ENCODE measurements around the gene EDA. TPM values are rescaled to one million over a fixed set of nuclear protein-coding genes. Genes with fewer than 3 reads are reported as not detected.

The EDA gene
- total RNA-seq, 4 donors from 2014 or later = 0.51 to 3.3 (median 1.3) TPM

GRCh38 chrX:69626129-69626528 lies 10.2 kb downstream of the EDA start:
- intact Hi-C loops (cut with DNase I; ENCODE audit: low total_unique reads) (no loop called here), in situ Hi-C loops (cut with MboI; ENCODE audit: low sequenced_read_pairs in 4 of 4) (loop anchor here in 1 of 4 donors (25.0 kb wide), 1 partner anchor 89 kb away; no protein-coding TSS in a partner anchor)
- Histone ChIP-seq H3K27me3 (no peaks in the 10 kb centered on the region), H3K4me3 (no peak overlapping the region), H3K9me3 (no peaks in the 10 kb centered on the region), H3K27ac (no peak overlapping the region), H3K4me1 (no peaks in the 10 kb centered on the region), H3K36me3 (no peaks in the 10 kb centered on the region)
- TF ChIP-seq CTCF (IDR thresholded peaks at IDR 0.05 in 4 of 5, conservative IDR thresholded peaks at IDR 0.05 in 1 of 5) = no peak
- no peak for TF ChIP-seq POLR2A (IDR thresholded peaks at IDR 0.05)
- no peak for DNase-seq
- no peak for ATAC-seq

GRCh38 chrX:69627744-69628143 lies 11.8 kb downstream of the EDA start:
- H3K27me3 ChIP-seq = no peaks in the 10 kb centered on the region
- H3K4me3 ChIP-seq = no peak overlapping the region
- TF ChIP-seq CTCF (IDR thresholded peaks at IDR 0.05 in 4 of 5, conservative IDR thresholded peaks at IDR 0.05 in 1 of 5) = no peak
- no peak for TF ChIP-seq POLR2A (IDR thresholded peaks at IDR 0.05)
- H3K27ac ChIP-seq = no peak overlapping the region
- ATAC-seq (no peak), DNase-seq (no peak)
- no peaks in the 10 kb centered on the region for H3K4me1 ChIP-seq
- intact Hi-C loops (cut with DNase I; ENCODE audit: low total_unique reads) = no loop called here
- H3K9me3 ChIP-seq = no peaks in the 10 kb centered on the region
- in situ Hi-C loops (cut with MboI; ENCODE audit: low sequenced_read_pairs in 4 of 4) = loop anchor here in 1 of 4 donors (25.0 kb wide), 1 partner anchor 90 kb away; no protein-coding TSS in a partner anchor
- no peaks in the 10 kb centered on the region for H3K36me3 ChIP-seq

- H3K36me3 ChIP-seq = no peaks in the 10 kb centered on the region
- no peaks in the 10 kb centered on the region for H3K4me1 ChIP-seq
- intact Hi-C loops (cut with DNase I; ENCODE audit: low total_unique reads) (no loop called here), in situ Hi-C loops (cut with MboI; ENCODE audit: low sequenced_read_pairs in 4 of 4) (loop anchor here in 1 of 4 donors (25.0 kb wide), 1 partner anchor 93 kb away; no protein-coding TSS in a partner anchor)
- H3K4me3 ChIP-seq = no peak overlapping the region
- no peaks in the 10 kb centered on the region for H3K9me3 ChIP-seq
- H3K27me3 ChIP-seq = no peaks in the 10 kb centered on the region
- TF ChIP-seq POLR2A (IDR thresholded peaks at IDR 0.05) (no peak), CTCF (IDR thresholded peaks at IDR 0.05 in 4 of 5, conservative IDR thresholded peaks at IDR 0.05 in 1 of 5) (no peak)
- ATAC-seq = no peak
- DNase-seq = no peak
- no peak overlapping the region for H3K27ac ChIP-seq
Observed at GRCh38 chrX:69630147-69630546, 14.2 kb downstream of the EDA start.

DNA sequence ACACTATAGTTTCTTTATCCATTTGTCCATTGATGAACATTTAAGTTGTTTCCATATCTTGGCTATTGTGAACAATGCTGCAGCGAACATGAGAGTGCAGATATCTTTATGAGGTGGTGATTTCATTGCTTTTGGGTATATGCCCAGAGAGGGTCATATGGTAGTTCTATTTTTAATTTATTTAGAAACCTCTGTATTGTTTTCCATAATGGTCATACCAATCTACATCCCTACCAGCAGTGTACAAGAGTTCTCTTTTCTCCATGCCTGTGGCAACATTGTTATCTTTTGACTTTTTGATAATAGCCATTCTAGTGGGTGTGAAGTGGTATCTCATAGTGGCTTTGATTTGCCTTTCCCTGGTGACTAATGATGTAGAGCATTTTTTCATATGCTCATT lies 48.8 kb downstream of the EDA start:
- Histone ChIP-seq H3K36me3 (no peaks in the 10 kb centered on the region), H3K27me3 (peaks cover 0 to 3% (median 0%) of the 10 kb centered on the region in 3 donors), H3K4me3 (no peak overlapping the region), H3K4me1 (no peaks in the 10 kb centered on the region), H3K9me3 (peaks cover 0 to 2% (median 0%) of the 10 kb centered on the region in 3 donors), H3K27ac (no peak overlapping the region)
- in situ Hi-C loops (cut with MboI; ENCODE audit: low sequenced_read_pairs in 4 of 4) = no loop called here
- DNase-seq = no peak
- ATAC-seq = no peak
- TF ChIP-seq POLR2A (IDR thresholded peaks at IDR 0.05) (no peak), CTCF (IDR thresholded peaks at IDR 0.05 in 4 of 5, conservative IDR thresholded peaks at IDR 0.05 in 1 of 5) (no peak)
- intact Hi-C loops (cut with DNase I; ENCODE audit: low total_unique reads) = no loop called here

DNA sequence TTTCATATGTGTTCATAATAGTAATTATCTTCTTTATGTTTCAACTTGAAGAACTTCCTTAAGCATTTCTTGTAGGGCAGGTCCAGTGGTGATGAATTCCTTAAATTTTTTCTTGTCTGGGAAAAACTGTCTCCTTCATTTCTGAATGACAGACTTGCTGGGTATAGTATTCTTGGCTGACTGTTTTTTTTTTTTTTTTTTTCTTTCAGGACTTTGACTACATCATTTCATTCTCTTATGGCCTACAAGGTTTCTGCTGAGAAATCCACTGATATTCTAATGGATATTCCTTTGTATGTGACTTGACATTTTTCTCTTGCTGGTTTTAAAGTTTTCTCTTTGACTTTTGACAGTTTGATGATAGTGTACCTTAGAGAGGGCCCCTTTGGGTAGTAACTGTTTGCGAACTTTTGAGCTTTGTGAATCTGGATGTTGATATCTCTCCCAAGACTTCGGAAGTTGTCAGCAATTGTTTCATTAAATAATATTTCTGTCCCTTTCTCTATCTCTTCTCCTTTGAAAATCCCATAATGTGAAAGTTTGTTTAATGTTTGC lies 54.2 kb downstream of the EDA start:
- no peaks in the 10 kb centered on the region for H3K36me3 ChIP-seq
- intact Hi-C loops (cut with DNase I; ENCODE audit: low total_unique reads) (no loop called here), in situ Hi-C loops (cut with MboI; ENCODE audit: low sequenced_read_pairs in 4 of 4) (no loop called here)
- ATAC-seq = no peak
- TF ChIP-seq POLR2A (IDR thresholded peaks at IDR 0.05) (no peak), CTCF (IDR thresholded peaks at IDR 0.05 in 4 of 5, conservative IDR thresholded peaks at IDR 0.05 in 1 of 5) (no peak)
- no peak overlapping the region for H3K4me3 ChIP-seq
- no peak for DNase-seq
- H3K27me3 ChIP-seq = peaks cover 0 to 3% (median 0%) of the 10 kb centered on the region in 3 donors
- no peaks in the 10 kb centered on the region for H3K4me1 ChIP-seq
- H3K9me3 ChIP-seq = peaks cover 0 to 10% (median 8%) of the 10 kb centered on the region in 3 donors
- H3K27ac ChIP-seq = no peak overlapping the region

Measured in gastrocnemius medialis (tissue), 4 donors.